Kidney (tissue), 14 donors: ENCODE results near the gene NDUFS6. TPM values are rescaled to one million over a fixed set of nuclear protein-coding genes. Genes with fewer than 3 reads are reported as not detected.

Source experiments
- DNase-seq, 5 donors: peaks; one replicate each; pipeline ENCODE4 v3.0.0-alpha.2; 2013 to 2020
- FAIRE-seq: peaks from 2 replicates; lab custom pipeline; 2012; peaks lifted over from hg19 to GRCh38; lab: Jason Lieb, UNC
- H3K27ac ChIP-seq, 2 donors: one replicate each; pipeline ENCODE4 v1.7.0; 2013; ENCODE audit warnings: low read depth in 2 of 2, low read length in 2 of 2, inconsistent platforms in 1 of 2
- H3K27me3 ChIP-seq: one replicate; pipeline ENCODE4 v1.7.1; 2013; ENCODE audit warnings: low read length, inconsistent platforms; ENCODE audit not compliant: control insufficient read depth, insufficient read depth
- H3K36me3 ChIP-seq, 3 donors: one replicate each; pipeline versions ENCODE4 v1.7.0 to v1.7.1; 2013; ENCODE audit warnings: low read length in 3 of 3, control low read depth in 1 of 3, inconsistent platforms in 1 of 3; ENCODE audit not compliant: insufficient read depth in 3 of 3, control insufficient read depth in 2 of 3
- H3K4me1 ChIP-seq, 3 donors: one replicate each; pipeline versions ENCODE4 v1.7.0 to v1.7.1; 2013; ENCODE audit warnings: low read length in 3 of 3, inconsistent platforms in 1 of 3, low read depth in 1 of 3; ENCODE audit not compliant: control insufficient read depth in 2 of 3, insufficient read depth in 2 of 3
- H3K4me3 ChIP-seq, 3 donors: one replicate each; pipeline versions ENCODE4 v1.7.0 to v1.8.1; 2013; ENCODE audit warnings: low read length in 3 of 3, control low read depth in 1 of 3, inconsistent platforms in 1 of 3
- H3K9ac ChIP-seq, 3 donors: one replicate each; pipeline versions ENCODE4 v1.7.0 to v1.7.1; 2013; ENCODE audit warnings: low read length in 3 of 3, control low read depth in 1 of 3, inconsistent platforms in 1 of 3
- H3K9me3 ChIP-seq, 3 donors: one replicate each; pipeline versions ENCODE4 v1.7.0 to v1.7.1; 2013; ENCODE audit warnings: low read length in 3 of 3, control low read depth in 1 of 3, inconsistent platforms in 1 of 3; ENCODE audit not compliant: control insufficient read depth in 2 of 3, insufficient read depth in 1 of 3
- intact Hi-C: fragments of 100-400 bp; cut with DNase I; formaldehyde crosslinking; loops from one replicate; pipeline ENCODE4 v1.11.1; 2022
- polyA plus RNA-seq: library from polyadenylated mRNA; stranded (reverse); fragments of 350-450 nt; fragmentation: Illumina TruSeq; extraction: RNeasy Lipid Tissue Mini Kit (QIAGEN cat#74804); gene quantifications from one replicate; pipeline ENCODE4 v1.2.3, GENCODE V29; 2014; ENCODE audit warnings: low read depth, low replicate concordance; ENCODE audit not compliant: insufficient read depth
- total RNA-seq: library from RNA; stranded (reverse); fragmentation: NEBNext Ultra II Directional; extraction: Animal tissue kit (Norgen Biotek cat#: 25700); gene quantifications from one replicate; pipeline ENCODE4 v1.2.1, GENCODE V29; 2021
- TF ChIP-seq, protein P1 (sequence below): IDR thresholded peaks from 3 replicates; pipeline ENCODE4 v1.5.1; 2012; ENCODE audit warnings: mild to moderate bottlenecking, moderate library complexity, borderline replicate concordance; ENCODE audit not compliant: insufficient read depth; ENCODE audit errors: extremely low read depth
- donor health status: control.
- donor health status: control.
- donor health status: control.
- donor health status: control.
- donor health status: control.
- donor health status: DM: yes; HTN: yes; CAD: no.
- donor health status: Normal renal cell carcinoma (clear cell type).

Gene NDUFS6
- total and polyA plus RNA-seq, 2 donors from 2014 or later, result 31.1 to 164 TPM

DNA sequence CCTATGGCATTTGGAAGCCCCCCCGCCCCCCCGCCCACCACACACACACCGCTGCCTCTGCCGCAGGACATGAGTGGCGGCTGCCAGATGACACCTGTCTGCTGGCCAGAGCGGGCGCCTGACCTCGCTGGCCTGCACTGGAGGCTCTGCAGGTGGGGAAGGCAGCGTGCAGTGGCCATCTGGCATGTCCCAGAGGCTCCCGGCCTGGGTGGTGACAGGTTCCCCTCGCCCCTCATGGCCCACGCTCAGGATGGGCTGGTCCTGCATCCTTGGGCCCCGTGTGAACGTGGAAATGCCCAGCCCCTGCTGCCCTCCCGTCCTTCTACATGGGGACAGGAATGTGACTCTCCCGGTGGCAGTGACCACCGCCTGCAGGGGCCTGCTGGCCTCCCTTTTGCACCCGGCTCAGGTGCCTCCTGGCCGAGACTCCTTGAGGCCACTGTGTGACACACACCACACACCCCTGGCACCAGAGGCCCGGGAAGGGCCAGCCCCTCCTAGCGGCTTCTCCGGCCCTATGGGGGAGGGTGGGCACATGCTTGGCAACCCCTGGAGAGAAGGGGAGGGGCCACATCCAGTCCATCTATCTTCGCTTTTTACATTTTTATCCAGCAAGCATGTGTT lies 51.2 kb downstream of the NDUFS6 start:
- Histone ChIP-seq H3K9ac (no peak overlapping the region), H3K27me3 (peaks cover 23% of the 10 kb centered on the region), H3K27ac (no peak overlapping the region), H3K36me3 (no peaks in the 10 kb centered on the region), H3K4me3 (no peak overlapping the region), H3K9me3 (no peaks in the 10 kb centered on the region), H3K4me1 (no peaks in the 10 kb centered on the region)
- FAIRE-seq (no peak), DNase-seq (peak in 1 of 5 donors; percentile 62)
- TF ChIP-seq, protein P1, sequence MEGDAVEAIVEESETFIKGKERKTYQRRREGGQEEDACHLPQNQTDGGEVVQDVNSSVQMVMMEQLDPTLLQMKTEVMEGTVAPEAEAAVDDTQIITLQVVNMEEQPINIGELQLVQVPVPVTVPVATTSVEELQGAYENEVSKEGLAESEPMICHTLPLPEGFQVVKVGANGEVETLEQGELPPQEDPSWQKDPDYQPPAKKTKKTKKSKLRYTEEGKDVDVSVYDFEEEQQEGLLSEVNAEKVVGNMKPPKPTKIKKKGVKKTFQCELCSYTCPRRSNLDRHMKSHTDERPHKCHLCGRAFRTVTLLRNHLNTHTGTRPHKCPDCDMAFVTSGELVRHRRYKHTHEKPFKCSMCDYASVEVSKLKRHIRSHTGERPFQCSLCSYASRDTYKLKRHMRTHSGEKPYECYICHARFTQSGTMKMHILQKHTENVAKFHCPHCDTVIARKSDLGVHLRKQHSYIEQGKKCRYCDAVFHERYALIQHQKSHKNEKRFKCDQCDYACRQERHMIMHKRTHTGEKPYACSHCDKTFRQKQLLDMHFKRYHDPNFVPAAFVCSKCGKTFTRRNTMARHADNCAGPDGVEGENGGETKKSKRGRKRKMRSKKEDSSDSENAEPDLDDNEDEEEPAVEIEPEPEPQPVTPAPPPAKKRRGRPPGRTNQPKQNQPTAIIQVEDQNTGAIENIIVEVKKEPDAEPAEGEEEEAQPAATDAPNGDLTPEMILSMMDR, result no peak
- intact Hi-C loops, result no loop called here

DNA sequence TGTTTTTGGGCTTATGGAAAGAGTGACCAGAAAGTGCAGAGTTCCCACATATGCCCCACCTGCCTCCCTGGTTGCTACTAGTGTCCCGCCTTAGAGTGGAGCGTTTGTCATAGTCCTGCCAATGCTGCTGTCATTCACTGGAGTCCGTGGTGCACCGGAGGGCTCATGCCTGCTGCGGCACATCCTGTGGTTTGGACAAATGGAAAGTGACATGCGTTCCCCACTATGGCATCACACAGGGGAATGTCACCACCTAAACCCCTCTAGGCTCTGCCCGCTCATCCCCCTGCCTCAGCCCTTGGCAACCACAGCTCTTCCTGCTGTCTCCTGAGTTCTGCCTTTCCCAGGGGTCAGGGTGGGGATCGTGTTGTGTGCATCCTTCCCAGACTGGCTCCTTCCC lies 52.3 kb downstream of the NDUFS6 start:
- H3K27me3 ChIP-seq, result peaks cover 23% of the 10 kb centered on the region
- no peaks in the 10 kb centered on the region for H3K4me1 ChIP-seq
- H3K27ac ChIP-seq, result no peak overlapping the region
- H3K9me3 ChIP-seq, result no peaks in the 10 kb centered on the region
- H3K9ac ChIP-seq, result no peak overlapping the region
- intact Hi-C loops, result no loop called here
- DNase-seq (peak in 1 of 5 donors; percentile 29), FAIRE-seq (no peak)
- H3K36me3 ChIP-seq, result no peaks in the 10 kb centered on the region
- TF ChIP-seq, protein P1, result no peak
- H3K4me3 ChIP-seq, result no peak overlapping the region

DNA sequence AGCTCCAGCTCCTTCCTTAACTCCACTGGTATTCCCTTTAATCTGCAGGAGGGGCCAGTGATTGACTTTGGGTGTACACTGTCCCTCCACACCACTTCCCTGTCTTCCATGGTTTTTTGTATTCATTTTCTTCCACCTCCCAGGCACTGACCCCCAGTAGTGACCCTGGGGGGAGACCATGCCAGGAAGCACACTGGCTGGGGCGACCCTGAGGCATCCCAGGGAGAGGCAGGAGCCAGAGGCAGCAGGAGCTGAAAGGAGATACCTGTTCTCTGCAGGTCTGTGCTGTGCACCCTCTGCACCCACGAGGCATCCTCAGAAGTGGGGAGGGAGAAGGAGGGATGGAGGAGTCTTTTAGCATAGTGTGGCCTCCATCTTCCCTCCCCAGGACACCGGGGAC lies 53.9 kb downstream of the NDUFS6 start:
- DNase-seq, result peak in 1 of 5 donors; percentile 13
- Histone ChIP-seq H3K27me3 (peaks cover 19% of the 10 kb centered on the region), H3K9ac (no peak overlapping the region), H3K27ac (no peak overlapping the region), H3K9me3 (no peaks in the 10 kb centered on the region), H3K36me3 (no peaks in the 10 kb centered on the region), H3K4me1 (no peaks in the 10 kb centered on the region), H3K4me3 (no peak overlapping the region)
- intact Hi-C loops, result no loop called here
- TF ChIP-seq, protein P1, result no peak
- no peak for FAIRE-seq

DNA sequence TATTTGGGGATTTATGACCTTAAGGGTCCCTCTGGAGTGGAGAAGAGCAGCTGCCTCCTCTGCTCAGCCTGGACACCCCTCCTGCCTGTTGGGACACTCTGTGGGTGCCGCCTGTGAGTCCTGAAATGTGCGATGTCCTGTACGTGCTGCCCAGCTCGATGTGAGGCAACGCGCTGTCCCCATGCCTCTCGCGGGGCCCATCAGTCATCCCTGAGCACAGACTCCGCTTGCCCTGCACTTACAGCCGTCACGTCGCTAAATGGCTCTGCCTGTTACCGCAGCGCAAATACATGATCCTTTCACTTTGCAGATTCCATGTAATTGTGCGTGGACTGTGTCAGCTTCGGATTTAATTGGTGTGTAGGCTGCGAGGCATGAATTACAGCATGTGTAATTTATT lies 54.4 kb downstream of the NDUFS6 start:
- FAIRE-seq (no peak), DNase-seq (no peak)
- Histone ChIP-seq H3K27ac (no peak overlapping the region), H3K27me3 (peaks cover 18% of the 10 kb centered on the region), H3K36me3 (no peaks in the 10 kb centered on the region), H3K4me1 (no peaks in the 10 kb centered on the region), H3K9me3 (no peaks in the 10 kb centered on the region), H3K4me3 (no peak overlapping the region), H3K9ac (no peak overlapping the region)
- intact Hi-C loops, result no loop called here
- TF ChIP-seq, protein P1, result no peak
